IPS DF 6.9 (cell line): ENCODE results near the gene CEP83.
"Not testable (repeated sequence)": the region's sequence is repeated elsewhere in the genome, so short reads cannot be mapped to it uniquely, and the experiment has no call there.

Source experiments
- DNase-seq: peaks from one replicate; pipeline ENCODE4 v3.0.0-alpha.2; 2013; ENCODE audit warnings: low read depth, low spot score
- H3K27ac ChIP-seq: one replicate; pipeline ENCODE4 v1.5.1; 2013; ENCODE audit warnings: low read length, control low read depth
- H3K27me3 ChIP-seq: 2 replicates; pipeline ENCODE4 v1.6.1; 2013; ENCODE audit warnings: mild to moderate bottlenecking, low read length; ENCODE audit not compliant: control insufficient read depth, insufficient read depth
- H3K36me3 ChIP-seq: 2 replicates; pipeline ENCODE4 v1.6.1; 2013; ENCODE audit warnings: low read length; ENCODE audit not compliant: control insufficient read depth, insufficient read depth
- H3K4me1 ChIP-seq: 2 replicates; pipeline ENCODE4 v1.6.1; 2013; ENCODE audit warnings: low read length; ENCODE audit not compliant: control insufficient read depth, insufficient read depth
- H3K4me3 ChIP-seq: 2 replicates; pipeline ENCODE4 v1.5.1; 2013; ENCODE audit warnings: mild to moderate bottlenecking, low read length
- H3K9me3 ChIP-seq: 2 replicates; pipeline ENCODE4 v1.6.1; 2013; ENCODE audit warnings: low read length, inconsistent platforms; ENCODE audit not compliant: control insufficient read depth, insufficient read depth
- WGBS: extraction: QIAGEN DNeasy Blood & Tissue Kit; methylation state at CpG from one replicate; pipeline ENCODE4 v1.1.7; 2013; ENCODE audit warnings: mixed read lengths, missing lambda C conversion rate; ENCODE audit not compliant: insufficient read length, insufficient coverage; 5-methylcytosine and 5-hydroxymethylcytosine counted together

Gene CEP83

DNA sequence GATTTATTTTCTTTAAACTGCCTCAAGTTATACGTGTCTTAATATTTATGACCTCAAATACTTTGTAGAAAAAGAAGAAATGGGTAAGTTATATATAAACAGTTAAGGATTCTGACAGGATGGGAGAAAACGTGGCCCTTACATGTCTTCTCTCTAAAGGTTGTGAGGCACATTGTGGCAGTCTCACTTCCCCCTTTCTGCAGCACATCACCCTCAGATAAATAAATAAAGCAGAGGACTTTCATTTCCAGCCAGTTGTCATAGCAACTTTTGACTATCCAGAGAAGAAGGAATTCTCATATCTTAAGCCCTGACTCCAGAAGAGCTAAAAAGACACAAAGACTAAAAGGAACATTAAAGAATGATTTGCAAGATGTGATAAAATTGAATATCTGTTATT, 28.8 kb upstream of the CEP83 start:
- Histone ChIP-seq H3K36me3 (no peaks in the 10 kb centered on the region), H3K27ac (no peak overlapping the region), H3K4me3 (no peak overlapping the region), H3K4me1 (no peaks in the 10 kb centered on the region), H3K27me3 (no peaks in the 10 kb centered on the region), H3K9me3 (no peaks in the 10 kb centered on the region)
- WGBS = no CpG with 5 or more reads among the region's 2 CpGs
- no peak for DNase-seq

DNA sequence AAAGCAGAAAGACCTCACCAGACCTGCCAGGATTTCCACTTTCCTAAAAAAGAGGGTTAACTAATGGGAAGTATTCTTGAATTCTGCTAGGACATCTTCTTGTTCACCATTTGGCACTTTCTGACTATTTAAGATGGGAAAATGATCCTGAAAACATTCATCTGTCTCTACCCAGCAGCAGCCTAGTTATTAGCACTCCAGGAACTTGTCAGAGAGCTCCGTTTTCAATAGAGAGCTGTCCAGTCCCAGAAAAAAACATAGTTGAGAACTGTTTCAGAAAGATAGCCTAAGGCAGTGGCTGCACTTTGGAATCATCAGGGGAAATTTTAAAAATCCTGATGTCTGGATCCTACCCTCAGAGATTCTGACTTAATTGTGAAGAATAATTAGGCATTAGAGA, 22.1 kb upstream of the CEP83 start:
- H3K9me3 ChIP-seq = no peaks in the 10 kb centered on the region
- WGBS = no CpG with 5 or more reads among the region's 1 CpG
- H3K4me3 ChIP-seq = no peak overlapping the region
- H3K27ac ChIP-seq = no peak overlapping the region
- no peaks in the 10 kb centered on the region for H3K4me1 ChIP-seq
- H3K27me3 ChIP-seq = no peaks in the 10 kb centered on the region
- no peaks in the 10 kb centered on the region for H3K36me3 ChIP-seq
- no peak for DNase-seq

GRCh38 chr12:94469522-94469921, 9.9 kb upstream of the CEP83 start:
- H3K36me3 ChIP-seq = no peaks in the 10 kb centered on the region
- no peak overlapping the region for H3K4me3 ChIP-seq
- H3K9me3 ChIP-seq = no peaks in the 10 kb centered on the region
- WGBS = no CpG with 5 or more reads among the region's 8 CpGs
- no peaks in the 10 kb centered on the region for H3K4me1 ChIP-seq
- H3K27ac ChIP-seq = no peak overlapping the region
- no peak for DNase-seq
- no peaks in the 10 kb centered on the region for H3K27me3 ChIP-seq

GRCh38 chr12:94460616-94460959, 921 bp upstream of the CEP83 start:
- H3K4me1 ChIP-seq = no peaks in the 10 kb centered on the region
- H3K9me3 ChIP-seq = no peaks in the 10 kb centered on the region
- no peak for DNase-seq
- H3K27me3 ChIP-seq = no peaks in the 10 kb centered on the region
- no peak overlapping the region for H3K27ac ChIP-seq
- H3K36me3 ChIP-seq = no peaks in the 10 kb centered on the region
- no peak overlapping the region; the same call in 1 of the 2 replicates for H3K4me3 ChIP-seq
- WGBS = no CpG with 5 or more reads among the region's 6 CpGs

GRCh38 chr12:94458877-94459727, 565 bp downstream of the CEP83 start:
- WGBS = no CpG with 5 or more reads among the region's 23 CpGs
- DNase-seq = no peak

DNA sequence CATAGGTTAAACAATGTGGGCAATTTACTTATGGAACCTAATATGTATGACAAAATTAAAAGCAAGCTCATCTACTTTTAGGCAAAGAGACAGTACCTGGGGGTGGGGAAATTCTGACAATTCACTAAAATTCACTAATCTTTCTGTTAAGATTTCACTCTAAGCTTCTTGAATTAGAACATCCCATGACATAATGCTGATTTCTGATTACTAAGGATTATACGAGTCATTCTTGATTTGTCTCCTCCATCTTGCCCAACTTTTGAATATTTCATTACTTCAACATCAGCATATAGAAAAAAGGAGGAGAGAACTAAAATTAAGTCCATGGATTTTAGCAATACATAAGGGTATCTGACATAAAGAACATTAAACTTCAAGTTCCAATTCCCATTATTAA, 2.4 kb downstream of the CEP83 start:
- no CpG with 5 or more reads among the region's 1 CpG for WGBS
- Histone ChIP-seq H3K27me3 (no peaks in the 10 kb centered on the region), H3K27ac (no peak overlapping the region), H3K4me1 (no peaks in the 10 kb centered on the region), H3K36me3 (no peaks in the 10 kb centered on the region), H3K9me3 (no peaks in the 10 kb centered on the region), H3K4me3 (no peak overlapping the region)
- DNase-seq = no peak

More at GRCh38 chr12:94458877-94459727, 565 bp downstream of the CEP83 start:
- Histone ChIP-seq H3K27ac (no peak overlapping the region), H3K4me1 (no peaks in the 10 kb centered on the region), H3K36me3 (no peaks in the 10 kb centered on the region), H3K4me3 (peak overlapping the region; percentile 51; the same call in 1 of the 2 replicates), H3K27me3 (no peaks in the 10 kb centered on the region), H3K9me3 (no peaks in the 10 kb centered on the region)

- no CpG with 5 or more reads among the region's 7 CpGs for WGBS
- not testable (repeated sequence) for H3K27ac ChIP-seq, DNase-seq, H3K4me3 ChIP-seq, H3K36me3 ChIP-seq, H3K9me3 ChIP-seq, H3K4me1 ChIP-seq, H3K27me3 ChIP-seq
These were observed 5.3 kb downstream of the CEP83 start for GRCh38 chr12:94454318-94454717.

DNA sequence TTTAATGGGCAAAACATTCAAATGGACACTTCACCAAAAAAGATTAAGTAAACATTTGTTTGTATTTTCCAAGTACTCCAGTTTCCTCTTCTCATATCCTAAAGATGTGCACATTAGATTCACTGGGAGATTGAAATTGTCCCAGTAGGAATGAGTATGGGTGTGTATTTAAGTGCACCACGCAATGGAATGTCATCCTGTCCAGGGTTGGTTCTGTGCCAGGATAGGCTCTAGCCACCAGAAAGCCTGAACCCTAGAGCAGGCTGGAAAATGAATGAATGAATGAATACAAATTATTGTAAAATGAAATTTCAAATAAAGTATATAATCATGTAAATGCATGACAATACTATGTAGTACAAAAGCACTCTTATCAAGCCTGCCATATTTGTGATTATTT, 14.0 kb downstream of the CEP83 start:
- Histone ChIP-seq H3K36me3 (no peaks in the 10 kb centered on the region), H3K27me3 (no peaks in the 10 kb centered on the region), H3K4me1 (no peaks in the 10 kb centered on the region), H3K4me3 (no peak overlapping the region), H3K9me3 (no peaks in the 10 kb centered on the region), H3K27ac (no peak overlapping the region)
- DNase-seq = no peak
- WGBS = no CpG with 5 or more reads among the region's 1 CpG

DNA sequence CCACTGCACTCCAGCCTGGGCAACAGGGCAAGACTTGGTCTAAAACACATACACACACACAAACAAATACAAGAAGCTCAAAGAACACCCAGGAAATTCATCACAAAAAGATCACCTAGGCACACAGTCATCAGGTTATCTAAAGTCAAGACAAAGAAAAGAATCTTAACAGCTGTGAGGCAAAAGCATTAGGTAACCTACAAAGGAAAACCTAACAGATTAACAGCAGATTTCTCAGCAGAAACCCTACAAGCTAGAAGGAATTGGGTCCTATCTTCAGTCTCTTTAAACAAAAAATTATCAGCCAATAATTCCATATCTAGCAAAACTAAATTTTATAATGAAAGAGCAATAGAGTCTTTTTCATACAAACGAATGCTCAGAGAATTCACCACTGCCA, 22.4 kb downstream of the CEP83 start:
- no peak overlapping the region for H3K27ac ChIP-seq
- no CpG with 5 or more reads among the region's 1 CpG for WGBS
- H3K27me3 ChIP-seq = no peaks in the 10 kb centered on the region
- DNase-seq = no peak
- no peak overlapping the region for H3K4me3 ChIP-seq
- H3K36me3 ChIP-seq = no peaks in the 10 kb centered on the region
- no peaks in the 10 kb centered on the region for H3K9me3 ChIP-seq
- H3K4me1 ChIP-seq = no peaks in the 10 kb centered on the region; the same call in 1 of the 2 replicates

DNA sequence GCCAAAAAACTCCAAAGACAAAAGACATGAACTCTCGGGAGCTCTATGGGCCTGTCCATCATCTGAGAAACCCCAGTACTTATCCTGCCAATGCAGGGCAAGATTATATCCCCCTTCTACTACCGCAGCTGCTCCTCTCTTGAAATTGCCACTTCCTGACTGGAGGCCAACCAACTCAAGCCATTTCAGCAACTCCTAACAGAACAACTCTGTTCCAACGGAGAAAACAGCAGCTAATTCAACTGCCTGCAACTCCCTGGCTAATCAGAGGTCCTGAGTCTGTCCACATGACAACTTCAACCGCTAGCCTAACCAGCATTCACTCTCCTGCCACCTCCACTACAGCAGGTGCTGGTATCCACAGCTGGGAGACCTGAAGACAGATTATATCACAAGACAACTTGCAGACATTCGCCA, 24.1 kb downstream of the CEP83 start:
- no peaks in the 10 kb centered on the region for H3K36me3 ChIP-seq
- H3K4me3 ChIP-seq = no peak overlapping the region
- no CpG with 5 or more reads among the region's 5 CpGs for WGBS
- DNase-seq = no peak
- H3K9me3 ChIP-seq = no peaks in the 10 kb centered on the region
- no peak overlapping the region for H3K27ac ChIP-seq
- no peaks in the 10 kb centered on the region for H3K27me3 ChIP-seq
- no peaks in the 10 kb centered on the region; the same call in 1 of the 2 replicates for H3K4me1 ChIP-seq

- H3K27me3 ChIP-seq = no peaks in the 10 kb centered on the region
- peaks cover 3% of the 10 kb centered on the region for H3K4me1 ChIP-seq
- H3K36me3 ChIP-seq = no peaks in the 10 kb centered on the region
- WGBS = no CpG with 5 or more reads among the region's 3 CpGs
- no peak for DNase-seq
- H3K9me3 ChIP-seq = no peaks in the 10 kb centered on the region
- H3K27ac ChIP-seq = no peak overlapping the region
- H3K4me3 ChIP-seq = no peak overlapping the region
These were observed 25.5 kb downstream of the CEP83 start for GRCh38 chr12:94434171-94434570.
